ENCODE results near the gene ZNF3.

The ZNF3 gene

GRCh38 chr7:100048680-100049079 lies 32.8 kb downstream of the ZNF3 start:
- no peak for DNase-seq

DNA sequence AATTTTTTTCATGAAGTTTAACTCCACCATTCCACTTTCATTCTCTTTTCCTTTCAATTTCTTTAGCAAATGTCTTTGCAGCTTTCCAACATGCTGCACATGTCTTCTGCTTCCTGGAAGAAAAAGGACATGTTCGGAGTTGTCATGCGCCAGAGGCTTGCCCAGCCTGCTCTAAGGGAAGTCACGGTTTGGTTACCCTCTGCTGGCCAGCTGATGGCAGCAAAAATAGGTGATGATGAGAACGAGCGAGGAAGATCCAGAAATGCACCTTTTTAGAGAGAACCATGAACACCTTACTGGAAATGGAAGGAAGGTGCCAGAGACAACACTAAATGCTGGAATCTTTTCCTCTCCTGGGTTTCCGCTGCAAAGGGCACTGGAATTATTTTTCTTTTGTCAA lies 36.8 kb downstream of the ZNF3 start:
- DNase-seq, result no peak

DNA sequence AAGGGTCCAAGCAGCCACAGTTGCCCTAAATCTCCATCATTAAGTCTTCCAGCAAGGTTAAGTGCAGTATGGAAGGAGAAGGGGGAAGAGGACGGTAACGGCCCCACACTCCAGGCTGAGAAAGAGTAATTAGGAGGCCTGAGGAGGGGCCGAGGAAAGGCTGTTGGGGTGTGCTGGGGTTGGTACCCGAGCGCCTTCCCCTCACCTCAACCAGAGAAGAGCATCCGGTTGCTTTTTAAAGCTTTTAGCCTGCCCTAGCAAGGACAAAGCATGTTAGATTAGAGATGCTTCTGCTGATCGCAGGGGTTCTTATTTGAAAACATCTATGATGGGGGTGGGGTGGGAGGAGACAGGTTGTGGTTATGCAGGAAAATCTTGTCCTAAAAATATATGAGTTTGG lies 40.9 kb downstream of the ZNF3 start:
- no peak for DNase-seq

DNA sequence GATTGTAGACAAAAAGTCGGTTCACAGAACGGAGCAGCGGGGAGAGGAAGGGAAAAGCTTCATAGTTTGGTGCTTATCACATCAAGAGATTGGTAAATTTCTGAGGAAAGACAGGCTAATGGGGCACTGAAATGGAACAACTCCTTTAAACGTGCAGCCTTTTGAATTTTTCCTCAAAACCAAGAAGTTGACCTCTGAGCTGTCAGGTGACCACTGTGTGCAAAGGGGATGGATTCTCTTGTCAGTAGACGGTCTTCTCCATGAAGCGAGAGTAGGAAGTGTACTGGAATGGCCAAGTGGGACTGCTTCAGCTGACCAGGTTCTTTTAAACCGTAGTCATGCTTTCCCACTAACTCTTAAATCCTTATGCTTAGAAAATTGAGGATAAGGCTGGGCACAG lies 43.2 kb downstream of the ZNF3 start:
- no peak for DNase-seq

DNA sequence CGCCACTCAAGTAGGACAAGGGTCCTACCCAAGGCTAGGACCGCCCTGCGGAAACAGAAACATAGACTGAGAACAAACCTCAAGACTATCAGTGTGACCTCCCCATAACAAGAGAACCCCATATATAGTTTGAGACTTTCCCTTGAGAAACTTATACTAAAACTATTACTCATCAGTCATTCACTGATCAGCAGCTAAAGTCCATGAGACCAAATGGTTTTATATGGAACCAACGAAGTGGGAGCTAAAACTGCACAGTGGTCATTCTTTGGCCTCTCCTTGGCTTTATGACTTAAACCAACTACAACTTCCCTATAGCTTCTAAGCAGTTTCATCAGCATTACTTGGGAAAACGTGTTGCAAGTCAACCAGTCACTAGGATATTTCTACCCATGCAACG lies 45.6 kb downstream of the ZNF3 start:
- DNase-seq, result no peak

DNA sequence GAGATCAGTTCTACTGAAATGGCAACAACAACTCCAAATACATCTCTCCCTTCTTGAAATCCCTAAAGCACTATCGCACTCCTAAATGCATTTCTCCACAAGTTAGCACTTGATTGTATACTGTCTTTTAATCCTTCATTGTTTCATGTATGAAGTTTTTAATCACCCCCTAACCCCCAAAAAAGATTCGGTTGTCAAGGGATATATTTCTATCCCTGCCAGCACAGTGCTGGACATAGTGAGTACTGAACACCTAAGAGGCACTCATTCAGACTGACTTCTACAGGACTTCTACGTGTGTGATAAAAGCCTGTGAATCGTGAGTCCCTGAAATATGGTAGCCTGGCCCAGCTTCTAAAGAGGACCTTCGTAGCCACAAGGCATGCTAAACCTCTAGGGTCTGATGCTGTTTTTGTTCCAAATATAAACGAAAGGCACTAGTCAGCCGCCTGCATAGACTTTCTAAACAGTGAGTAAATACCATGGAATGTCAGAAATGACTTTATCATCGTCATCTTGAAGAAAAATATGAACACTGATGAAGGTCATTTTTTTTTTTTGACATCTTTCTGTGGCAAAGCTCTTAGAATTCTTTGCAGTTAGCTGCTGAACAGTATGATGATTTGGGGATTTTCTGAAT lies 46.5 kb downstream of the ZNF3 start:
- DNase-seq, result no peak

- no peak for DNase-seq
Measured at GRCh38 chr7:100033526-100033925, 48.0 kb downstream of the ZNF3 start.

DNA sequence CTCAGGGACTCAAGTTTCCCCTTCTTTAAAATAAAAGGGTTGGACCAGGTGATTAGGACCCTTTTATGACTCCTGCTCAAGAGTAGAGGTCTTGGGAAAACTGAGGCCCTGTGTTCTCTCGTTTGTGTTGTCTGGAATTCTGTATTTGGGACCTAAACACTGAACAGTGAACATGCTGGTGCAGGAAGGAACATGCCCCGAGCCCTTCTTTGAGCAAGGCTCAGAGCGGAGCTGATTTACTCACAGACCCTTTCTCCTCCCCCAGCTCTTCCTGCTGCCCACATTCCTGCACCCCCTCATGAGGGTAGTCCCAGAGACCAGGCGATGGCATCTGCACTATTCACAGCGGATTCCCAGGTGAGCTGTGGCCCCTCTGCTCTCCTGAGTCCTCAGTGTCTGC lies 51.9 kb downstream of the ZNF3 start:
- DNase-seq, result no peak

DNA sequence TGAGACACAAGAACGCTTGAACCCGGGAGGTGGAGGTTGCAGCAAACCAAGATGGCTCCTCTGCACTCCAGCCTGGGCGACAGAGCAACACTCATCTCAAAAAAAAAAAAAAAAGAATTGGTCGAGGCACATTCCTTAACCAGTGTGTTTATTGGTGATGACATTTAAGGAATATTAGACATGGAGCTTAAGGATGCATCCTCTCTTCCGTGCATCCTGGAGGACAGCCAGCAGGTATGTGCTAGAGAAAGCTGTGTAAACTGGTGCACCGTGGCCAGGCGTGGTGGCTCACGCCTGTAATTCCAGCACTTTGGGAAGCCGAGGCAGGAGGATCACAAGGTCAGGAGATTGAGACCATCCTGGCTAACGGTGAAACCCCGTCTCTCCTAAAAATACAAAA lies 54.3 kb downstream of the ZNF3 start:
- DNase-seq, result no peak

GRCh38 chr7:100024020-100024619 lies 57.4 kb downstream of the ZNF3 start:
- no peak for DNase-seq

DNA sequence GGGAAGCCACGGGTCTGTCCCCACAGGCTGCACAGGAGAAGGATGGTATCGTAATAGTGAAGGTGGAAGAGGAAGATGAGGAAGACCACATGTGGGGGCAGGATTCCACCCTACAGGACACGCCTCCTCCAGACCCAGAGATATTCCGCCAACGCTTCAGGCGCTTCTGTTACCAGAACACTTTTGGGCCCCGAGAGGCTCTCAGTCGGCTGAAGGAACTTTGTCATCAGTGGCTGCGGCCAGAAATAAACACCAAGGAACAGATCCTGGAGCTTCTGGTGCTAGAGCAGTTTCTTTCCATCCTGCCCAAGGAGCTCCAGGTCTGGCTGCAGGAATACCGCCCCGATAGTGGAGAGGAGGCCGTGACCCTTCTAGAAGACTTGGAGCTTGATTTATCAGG lies 58.0 kb downstream of the ZNF3 start:
- no peak for DNase-seq

DNA sequence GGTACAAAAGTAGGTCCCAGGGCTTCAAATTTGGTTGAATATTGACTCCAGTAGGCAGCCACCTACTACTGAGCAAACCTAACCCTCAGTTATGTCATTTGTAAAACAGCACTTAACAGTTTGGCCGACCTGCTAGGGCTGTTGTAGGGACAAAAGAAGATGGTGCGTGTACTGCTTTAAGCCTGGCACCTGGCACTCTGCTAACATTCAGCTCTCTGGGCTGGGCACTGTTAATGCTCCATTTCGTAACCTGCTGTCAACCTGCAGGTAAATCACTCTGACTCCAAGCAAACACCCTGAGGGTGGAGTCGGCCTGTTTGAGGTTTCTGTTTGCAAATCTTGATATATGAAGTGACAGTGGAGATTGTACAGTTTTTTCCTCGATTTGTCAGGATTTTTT lies 58.9 kb downstream of the ZNF3 start:
- no peak for DNase-seq

DNA sequence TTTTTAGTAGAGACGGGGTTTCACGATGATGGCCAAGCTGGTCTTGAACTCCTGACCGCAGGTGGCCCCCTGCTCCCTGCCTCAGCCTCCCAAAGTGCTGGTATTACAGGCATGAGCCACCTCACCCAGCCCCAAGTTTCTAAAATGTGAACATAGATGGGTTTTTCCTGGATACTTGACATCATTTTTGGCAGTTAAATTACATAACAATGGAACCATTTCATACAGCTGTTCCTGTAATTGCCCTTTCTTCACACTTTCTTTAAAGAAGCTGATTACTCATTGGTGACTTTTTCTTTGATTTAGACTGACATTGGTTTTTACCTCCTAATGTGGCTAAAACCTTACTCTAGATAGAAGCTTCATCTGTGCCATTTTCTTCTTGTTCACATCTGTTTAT lies 60.2 kb downstream of the ZNF3 start:
- DNase-seq, result no peak

All from NCI-H1105 treated with DMSO at 0.1 percent for 48 hours (cell line).